ENCODE data around the gene KLHDC8B.

The KLHDC8B gene

GRCh38 chr3:49158792-49159191 lies 12.6 kb upstream of the KLHDC8B start:
- ATAC-seq (no peak), DNase-seq (no peak)

DNA sequence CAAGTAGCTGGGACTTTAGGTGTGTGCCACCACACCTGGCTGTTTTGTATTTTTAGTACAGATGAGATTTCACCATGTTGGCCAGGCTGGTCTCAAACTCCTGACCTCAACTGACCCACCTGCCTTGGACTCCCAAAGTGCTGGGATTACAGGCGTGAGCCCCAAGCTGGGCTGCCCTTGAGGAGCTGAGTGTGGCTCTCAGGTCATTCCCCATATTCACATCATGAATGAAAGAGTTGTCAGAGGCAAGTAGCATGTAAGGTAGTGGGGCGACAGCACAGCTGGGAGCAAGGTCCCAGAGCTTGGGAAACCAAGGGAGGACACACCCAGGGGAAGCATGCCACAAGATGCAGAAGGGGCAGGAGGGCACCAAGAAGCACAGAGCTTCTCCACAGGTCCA lies 10.2 kb upstream of the KLHDC8B start:
- ATAC-seq (no peak), DNase-seq (no peak)

DNA sequence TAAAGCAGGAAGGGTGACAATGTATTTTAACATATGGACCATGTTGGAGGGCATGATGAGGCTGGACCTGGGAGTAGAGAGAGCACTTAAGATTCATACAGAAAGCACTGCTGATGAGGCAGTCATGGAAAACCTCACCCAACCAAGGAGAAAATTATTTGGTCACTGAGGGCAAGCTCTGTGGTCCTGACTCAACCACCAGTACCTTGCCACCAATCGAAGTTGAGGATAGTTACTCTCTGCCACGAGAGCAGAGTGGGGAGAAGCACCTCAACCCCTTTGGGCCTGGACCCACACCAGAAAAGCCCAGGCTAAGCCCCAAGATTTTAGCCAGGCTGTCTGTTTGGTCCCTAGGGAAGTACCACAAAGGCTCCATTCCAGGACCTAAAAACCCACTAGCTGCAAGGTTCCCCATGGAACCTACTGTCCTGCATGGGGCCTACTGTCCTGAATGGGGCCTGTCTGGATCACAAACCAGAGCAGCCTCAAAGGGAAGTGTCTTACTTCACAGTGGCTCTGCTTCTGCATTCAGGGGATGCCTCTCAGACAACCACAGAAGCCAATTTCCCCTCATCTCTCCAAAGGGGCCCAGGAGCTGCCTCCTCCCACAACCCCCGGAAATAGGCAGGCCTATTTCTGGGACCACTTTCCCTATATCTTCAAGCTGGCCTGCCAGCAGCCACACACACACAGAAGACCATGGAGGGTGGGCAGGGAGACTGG lies 9.4 kb upstream of the KLHDC8B start:
- peak; percentile 41 for DNase-seq

DNA sequence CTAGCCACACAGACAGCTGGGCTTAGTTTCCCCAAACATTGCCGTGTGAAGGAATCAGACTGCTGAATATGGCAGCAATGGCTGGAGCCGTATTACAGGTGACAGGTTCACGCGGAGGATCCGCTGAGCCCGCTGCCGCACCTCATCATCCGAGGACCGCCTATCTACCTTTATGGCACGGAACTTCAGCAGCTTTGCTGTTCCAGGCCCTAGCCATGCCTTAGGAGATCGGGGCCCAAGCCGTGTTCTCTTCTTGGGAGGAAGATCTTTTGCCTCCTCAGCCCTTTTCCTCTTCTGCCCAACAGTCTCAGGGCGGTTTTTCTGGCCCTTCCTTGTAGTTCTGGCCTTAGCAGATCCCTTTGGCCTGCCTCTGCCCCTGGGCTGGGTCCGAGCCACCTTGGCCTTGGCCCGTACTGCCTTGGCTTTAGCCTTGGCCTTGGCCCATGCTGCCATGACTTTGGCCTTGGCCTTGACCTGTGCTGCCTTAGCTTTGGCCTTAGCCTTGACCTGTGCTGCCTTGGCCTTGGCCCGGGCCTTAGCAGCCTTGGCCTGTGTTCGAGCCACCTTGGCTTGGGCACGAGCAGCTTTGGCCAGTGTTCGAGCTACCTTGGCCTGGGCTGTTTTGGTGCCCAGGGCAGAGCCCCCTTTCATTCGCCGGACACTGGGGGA lies 8.5 kb upstream of the KLHDC8B start:
- DNase-seq (no peak), ATAC-seq (no peak)

More for the DNA sequence above, 9.4 kb upstream of the KLHDC8B start:
- ATAC-seq: peak; percentile 71

DNA sequence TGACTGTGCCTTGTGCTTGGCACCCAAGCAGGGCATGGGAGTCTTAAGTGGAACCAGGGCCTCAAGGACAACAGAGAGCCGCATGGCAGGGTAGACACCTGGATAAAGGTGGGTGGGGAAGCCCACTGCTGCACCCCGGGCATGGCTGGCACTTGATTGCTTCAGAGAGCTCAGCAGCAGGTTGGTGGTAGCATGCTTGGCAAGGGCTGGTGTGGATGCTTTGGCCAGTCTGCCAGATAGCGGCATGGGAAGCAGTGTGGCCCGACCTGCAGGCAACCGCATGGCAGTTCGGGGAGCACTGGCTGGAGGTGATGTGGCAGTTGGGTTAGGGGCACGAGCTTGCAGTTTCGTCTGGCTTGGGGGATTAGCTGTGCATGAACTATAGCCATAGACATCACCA lies 7.8 kb upstream of the KLHDC8B start:
- no peak for ATAC-seq
- DNase-seq: no peak

GRCh38 chr3:49164983-49165720 lies 6.2 kb upstream of the KLHDC8B start:
- ATAC-seq (no peak), DNase-seq (no peak)

- DNase-seq: peak; percentile 85
- ATAC-seq: peak; percentile 52
Measured at GRCh38 chr3:49165771-49166751, 5.3 kb upstream of the KLHDC8B start, which contains the start of gene CCDC71. Gene CCDC71 (minus strand): TSS chr3:49166331. CDS start chr3:49164208, 2,123 bp downstream.

GRCh38 chr3:49166752-49167556 lies 4.4 kb upstream of the KLHDC8B start:
- DNase-seq: no peak
- ATAC-seq: no peak

GRCh38 chr3:49170744-49171118 lies 667 bp upstream of the KLHDC8B start:
- no peak for DNase-seq
- no peak for ATAC-seq

DNA sequence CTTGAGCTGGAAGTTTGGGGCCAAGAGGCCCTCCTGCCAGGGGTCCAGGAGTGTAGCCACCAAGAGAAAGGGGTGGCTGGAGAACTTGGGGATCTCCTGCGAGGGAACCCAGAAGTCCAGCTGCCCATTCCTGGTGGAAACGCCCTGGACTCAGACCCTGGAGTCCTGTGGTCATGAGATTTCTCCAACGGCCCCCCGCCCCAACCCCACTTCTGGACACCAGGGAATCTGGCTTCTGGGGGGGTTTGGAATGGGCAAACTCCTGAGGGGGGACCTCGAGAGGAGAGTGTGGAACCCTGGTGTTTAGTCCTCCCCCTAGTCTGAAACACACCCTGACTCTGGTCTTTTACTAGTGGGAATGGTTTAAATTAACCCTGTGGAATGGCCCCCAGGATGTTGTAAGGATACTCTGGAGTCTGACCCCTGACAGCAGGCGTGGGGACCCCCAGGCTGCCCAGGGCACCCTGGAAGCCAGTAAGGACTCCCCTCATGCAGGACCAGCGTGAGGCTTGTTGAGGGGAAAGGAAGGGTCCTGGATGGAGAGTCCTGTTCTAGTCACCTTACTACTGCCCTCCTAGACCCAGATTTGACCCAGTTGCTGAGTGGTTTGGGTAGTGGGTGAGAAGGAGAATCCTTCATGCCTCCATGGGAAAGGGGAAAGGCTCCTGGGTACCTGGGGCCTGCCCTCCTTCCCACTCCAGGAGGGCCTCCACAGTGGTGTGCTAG lies 540 bp downstream of the KLHDC8B start:
- no peak for DNase-seq
- ATAC-seq: no peak

GRCh38 chr3:49172551-49173041 lies 1.2 kb downstream of the KLHDC8B start:
- DNase-seq (no peak), ATAC-seq (no peak)

DNA sequence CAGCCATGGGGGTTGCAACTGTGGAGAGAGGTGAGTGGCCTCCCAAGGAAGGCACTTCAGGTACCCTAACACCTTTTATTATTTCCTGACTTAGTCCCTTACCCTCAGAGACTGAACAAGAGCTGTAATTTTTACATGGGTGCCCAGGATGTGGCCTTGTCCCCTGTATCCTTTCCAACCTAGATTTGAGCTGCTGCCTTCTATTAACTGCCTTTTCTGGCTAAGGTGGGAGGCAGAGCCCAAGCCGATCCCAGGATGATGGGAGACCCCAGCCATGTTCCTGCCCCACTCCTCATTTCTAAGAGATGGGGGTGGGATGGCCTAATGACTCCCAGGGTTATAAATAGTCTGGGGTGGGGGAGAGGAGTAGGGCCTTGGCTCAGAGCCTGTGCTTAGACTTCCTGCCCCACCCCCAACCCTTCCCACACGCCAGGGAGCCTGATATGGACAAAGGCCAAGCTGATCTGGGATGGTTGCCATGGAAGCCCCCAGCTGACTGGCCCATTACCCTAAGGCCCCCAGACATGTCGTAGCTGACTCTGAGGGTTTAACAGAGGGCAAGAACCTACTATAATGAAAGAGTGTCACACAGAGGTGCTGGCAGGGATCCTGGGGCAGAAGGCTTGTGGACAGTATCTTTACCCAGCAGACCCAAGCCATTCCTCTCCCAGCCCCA lies 1.9 kb downstream of the KLHDC8B start:
- ATAC-seq (no peak), DNase-seq (no peak)

DNA sequence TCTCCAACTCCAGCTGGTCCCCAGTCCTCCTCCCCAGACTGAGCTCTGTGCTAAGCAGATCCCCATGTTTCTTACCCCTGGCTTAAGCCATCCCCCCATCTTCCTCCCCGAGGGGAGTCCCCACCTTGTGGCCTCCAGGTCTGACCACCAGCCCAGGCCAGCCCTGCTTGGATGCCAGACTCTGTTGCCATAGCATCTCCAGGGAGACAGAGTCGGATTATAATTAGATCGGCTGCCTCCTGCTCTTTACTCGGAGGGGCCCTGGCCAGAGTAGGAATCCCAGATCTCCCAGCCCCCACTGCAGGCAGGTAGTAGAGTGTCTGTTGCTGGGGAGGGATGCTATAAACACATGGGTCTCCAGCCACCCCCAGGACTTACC lies 2.4 kb downstream of the KLHDC8B start:
- DNase-seq (no peak), ATAC-seq (no peak)

GRCh38 chr3:49174397-49174985 lies 3.1 kb downstream of the KLHDC8B start:
- ATAC-seq (no peak), DNase-seq (no peak)

GRCh38 chr3:49175530-49175929 lies 4.1 kb downstream of the KLHDC8B start:
- DNase-seq: no peak
- no peak for ATAC-seq

- DNase-seq: no peak
- ATAC-seq: no peak
Measured at GRCh38 chr3:49177073-49177472, 5.7 kb downstream of the KLHDC8B start.

DNA sequence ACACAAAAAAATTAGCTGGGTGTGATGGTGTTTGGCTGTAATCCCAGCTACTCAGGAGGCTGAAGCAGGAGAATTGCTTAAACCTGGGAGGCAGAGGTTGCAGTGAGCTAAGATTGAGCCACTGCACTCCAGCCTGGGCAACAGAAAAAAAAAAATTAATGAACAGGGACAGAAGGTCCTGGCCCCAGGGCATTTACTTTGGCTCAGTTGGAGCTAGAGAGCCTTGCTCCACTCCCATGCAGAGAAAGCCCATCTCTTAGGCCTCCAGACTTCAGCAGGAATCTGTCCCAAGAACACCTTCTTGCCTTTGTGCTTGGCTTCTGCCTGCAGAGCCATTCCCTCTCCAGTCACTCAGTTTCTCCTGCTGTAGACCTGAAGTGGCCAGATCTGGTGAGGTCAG lies 8.7 kb downstream of the KLHDC8B start:
- ATAC-seq (no peak), DNase-seq (no peak)

GRCh38 chr3:49181351-49181750 lies 10.0 kb downstream of the KLHDC8B start:
- ATAC-seq (no peak), DNase-seq (no peak)

DNA sequence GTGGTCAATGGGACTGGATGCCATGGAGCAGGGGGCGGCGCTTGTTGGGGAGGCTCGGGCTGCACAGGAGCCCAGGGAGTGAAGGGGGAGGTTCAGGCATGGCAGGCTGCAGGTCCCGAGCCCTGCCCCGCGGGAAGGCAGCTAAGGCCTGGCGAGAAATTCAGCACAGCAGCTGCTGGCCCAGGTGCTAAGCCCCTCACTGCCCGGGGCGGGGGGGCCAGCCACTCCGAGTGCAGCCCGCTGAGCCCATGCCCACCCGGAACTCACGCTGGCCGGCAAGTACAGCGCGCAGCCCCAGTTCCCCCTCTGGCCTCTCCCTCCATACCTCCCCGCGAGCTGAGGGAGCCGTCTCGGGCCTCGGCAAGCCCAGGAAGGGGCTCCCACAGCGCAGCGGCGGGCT lies 11.3 kb downstream of the KLHDC8B start:
- DNase-seq: no peak
- no peak for ATAC-seq

Data from stimulated activated naive CD8-positive, alpha-beta T cell treated with anti-CD3 and anti-CD28 coated beads, Interleukin-15, Interleukin-2, amounts not matched to agents 100 U/mL and 50 U/mL, for 24 hours (primary cell).